Heart right ventricle (tissue), 16 donors: ENCODE data around the gene SLC22A3. TPM values are rescaled to one million over a fixed set of nuclear protein-coding genes. Genes with fewer than 3 reads are reported as not detected.

Source experiments
- ATAC-seq, 8 donors: fragments of 200-7000 bp; cut with Tn5 transposase; one replicate each; pipeline ENCODE4 v1.9.1; 2020; ENCODE audit warnings: mild to moderate bottlenecking in 8 of 8, moderate library complexity in 8 of 8, moderate number of reproducible peaks in 1 of 8
- DNase-seq, 2 donors: peaks; one replicate each; pipeline ENCODE4 v3.0.0-alpha.2; 2020
- H3K27ac ChIP-seq, 10 donors: fragments of 200-600 bp; sonication (generic) in 2 of 10; one replicate each; pipeline versions ENCODE4 v1.5.0 to v1.8.0; 2020 to 2022; ENCODE audit warnings: mild to moderate bottlenecking in 3 of 10
- H3K27me3 ChIP-seq, 7 donors: fragments of 200-600 bp; one replicate each; pipeline ENCODE4 v1.8.0; 2021 to 2022; ENCODE audit warnings: mild to moderate bottlenecking in 2 of 7
- H3K36me3 ChIP-seq, 9 donors: fragments of 200-600 bp; sonication (generic) in 1 of 9; one replicate each; pipeline versions ENCODE4 v1.5.0 to v1.8.0; 2020 to 2022; ENCODE audit warnings: mild to moderate bottlenecking in 2 of 9
- H3K4me1 ChIP-seq, 9 donors: fragments of 200-600 bp; sonication (generic) in 1 of 9; one replicate each; pipeline versions ENCODE4 v1.5.0 to v1.8.0; 2020 to 2022; ENCODE audit warnings: mild to moderate bottlenecking in 4 of 9
- H3K4me3 ChIP-seq, 10 donors: fragments of 200-600 bp; sonication (generic) in 2 of 10; one replicate each; pipeline versions ENCODE4 v1.5.0 to v1.8.0; 2020 to 2022; ENCODE audit warnings: mild to moderate bottlenecking in 7 of 10, moderate library complexity in 2 of 10
- H3K9me3 ChIP-seq, 11 donors: fragments of 200-600 bp in 10 of 11; sonication (generic) in 2 of 11; one replicate each; pipeline versions ENCODE4 v1.5.0 to v1.8.0; 2013 to 2022; ENCODE audit warnings: mild to moderate bottlenecking in 2 of 11, control low read depth in 1 of 11, moderate library complexity in 1 of 11
- CTCF ChIP-seq, 9 donors: fragments of 200-600 bp; sonication (generic) in 2 of 9; IDR thresholded peaks; one replicate each; pipeline versions ENCODE4 v1.5.0 to v1.8.0; 2021 to 2022; ENCODE audit warnings: antibody characterized with exemption in 9 of 9, mild to moderate bottlenecking in 5 of 9, moderate library complexity in 1 of 9
- WGBS, 2 donors: extraction: QIAGEN DNeasy Blood & Tissue Kit; methylation state at CpG; one replicate each; pipeline ENCODE4 v1.1.7; 2013; ENCODE audit warnings: inconsistent platforms in 1 of 2; 5-methylcytosine and 5-hydroxymethylcytosine counted together
- intact Hi-C, 10 donors: fragments of 100-400 bp; cut with DNase I; formaldehyde crosslinking; loops; one replicate each; pipeline versions ENCODE4 v1.11.1 to v1.14.2; 2022
- polyA plus RNA-seq, 2 donors: library from polyadenylated mRNA; stranded (reverse); fragments of 200-250 nt; gene quantifications; one replicate each; pipeline ENCODE4 v1.2.3, GENCODE V29; 2013
- total RNA-seq, 10 donors: library from RNA; stranded (reverse); fragmentation: NEBNext Ultra II Directional in 3 of 10; extraction: Animal tissue kit (Norgen Biotek cat#: 25700) in 3 of 10; gene quantifications; one replicate each; pipeline versions ENCODE4 v1.2.1 to v1.2.4, GENCODE V29; 2021 to 2023
- donor health status: Arrhythmogenic right ventricular cardiomyopathy.
- donor health status: ischemic (EF 13 %, LVEDD 7.1; RV severe dilation, severe dysfunction).
- donor health status: healthy with polysubstance abuse.
- donor health status: DM: no; HTN: yes; CAD: no.
- donor health status: DM: no; HTN: no; CAD: no.
- donor health status: ischemic (EF 25% LVEDD 6.9; RV normal size, moderate dysfunction).
- donor health status: ischemic (EF 25% LVEDD 5.7; RV mildly dilated, moderate dysfunction).
- donor health status: healthy.
- donor health status: DM: yes; HTN: yes; CAD: no.
- donor health status: Ischemic cardiomyopathy.
- donor health status: ischemic (EF 35%, LVEDD 5.7; RV mildly dilated, moderate dysfunction).
- donor health status: nonischemic (EF 11% LVEDD 7.7; RV severe dilation, severe dysfunction).
- donor health status: DM: yes; HTN: yes; CAD: no.
- donor health status: PGD.
- donor health status: ischemic (EF 29% LVEDD 5.4; RV normal size, mild dysfunction).
- donor health status: nonischemic (EF 23%, LVEDD 6.1; RV moderate dilation, normal function).

SLC22A3 gene
- total and polyA plus RNA-seq, 12 donors, result 0.26 to 2.0 (median 0.71) TPM

GRCh38 chr6:160344271-160344670 is 3.9 kb upstream of the SLC22A3 start:
- no peak for TF ChIP-seq CTCF (IDR thresholded peaks at IDR 0.05)
- intact Hi-C loops, result no loop called here
- ATAC-seq (no peak), DNase-seq (no peak)
- Histone ChIP-seq H3K36me3 (no peaks in the 10 kb centered on the region), H3K4me1 (peaks cover 0 to 11% (median 5%) of the 10 kb centered on the region in 9 donors), H3K9me3 (no peaks in the 10 kb centered on the region), H3K27me3 (peaks cover 0 to 32% (median 17%) of the 10 kb centered on the region in 7 donors), H3K4me3 (no peak overlapping the region), H3K27ac (no peak overlapping the region)
- 90 to 92% methylated on average over 3 of the region's 3 CpGs for WGBS, 2 donors

DNA sequence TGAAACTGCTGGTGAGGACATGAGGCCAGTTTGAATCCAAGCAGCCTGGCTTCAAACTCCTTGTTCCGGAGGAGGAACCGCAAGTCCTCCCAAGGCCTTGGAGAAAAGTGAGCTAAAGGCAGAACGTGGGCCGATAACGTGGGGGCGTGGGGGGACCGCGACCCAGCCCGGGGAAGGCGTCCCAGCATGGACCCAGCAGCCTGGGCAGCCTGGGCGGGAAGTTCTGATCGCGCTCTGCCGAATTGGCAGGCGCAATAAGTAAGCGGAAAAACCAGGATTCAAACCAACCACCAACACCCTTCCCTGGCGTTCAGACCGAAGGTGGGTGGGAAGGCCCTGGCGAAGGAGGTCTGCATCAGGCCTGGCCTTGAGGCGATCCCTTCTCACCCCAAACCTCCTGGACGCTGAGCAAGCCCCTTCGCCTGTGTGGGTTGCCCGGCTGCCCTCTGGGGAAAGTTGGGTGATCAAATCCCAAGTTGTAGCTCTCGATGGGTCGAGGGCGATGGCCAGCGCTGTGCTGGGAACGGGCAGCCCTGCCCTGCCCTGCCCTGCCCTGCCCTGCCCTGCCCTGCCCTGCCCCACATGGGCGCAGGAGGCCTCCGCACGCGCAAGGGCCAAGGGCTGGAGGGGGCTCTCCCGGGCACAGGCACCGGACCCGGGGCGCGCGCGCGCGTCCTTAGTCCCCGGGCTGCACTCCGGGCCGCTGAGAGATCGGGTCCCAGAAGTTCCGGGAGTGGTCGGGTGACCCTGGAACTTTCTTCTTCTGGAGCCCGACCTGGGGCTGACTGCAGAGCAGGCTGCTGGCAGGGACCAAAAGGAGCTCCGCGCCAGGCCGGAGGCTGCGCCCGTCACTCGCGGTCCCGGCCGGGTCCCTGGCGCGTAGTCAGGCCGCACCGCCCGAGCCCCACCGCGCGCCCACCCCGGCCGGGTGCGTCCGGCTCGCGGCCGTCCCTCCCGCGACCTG is 637 bp upstream of the SLC22A3 start:
- peaks cover 0 to 16% (median 7%) of the 10 kb centered on the region in 9 donors for H3K4me1 ChIP-seq
- no peaks in the 10 kb centered on the region for H3K36me3 ChIP-seq
- peak overlapping the region in 7 of 10 donors; percentile 32 to 60 (median 53) for H3K4me3 ChIP-seq
- intact Hi-C loops, result loop anchor here in 1 of 10 donors (5.0 kb wide), 1 partner anchor 420 kb away; no protein-coding TSS in a partner anchor
- no peaks in the 10 kb centered on the region for H3K9me3 ChIP-seq
- WGBS, 2 donors, result 36 to 41% methylated on average over 65 to 74 of the region's 74 CpGs
- TF ChIP-seq CTCF (IDR thresholded peaks at IDR 0.05), result no peak
- DNase-seq (no peak), ATAC-seq (peak in 7 of 8 donors; percentile 8 to 46 (median 20))
- peak overlapping the region in 1 of 10 donors; percentile 64 for H3K27ac ChIP-seq
- peaks cover 0 to 54% (median 45%) of the 10 kb centered on the region in 7 donors for H3K27me3 ChIP-seq

DNA sequence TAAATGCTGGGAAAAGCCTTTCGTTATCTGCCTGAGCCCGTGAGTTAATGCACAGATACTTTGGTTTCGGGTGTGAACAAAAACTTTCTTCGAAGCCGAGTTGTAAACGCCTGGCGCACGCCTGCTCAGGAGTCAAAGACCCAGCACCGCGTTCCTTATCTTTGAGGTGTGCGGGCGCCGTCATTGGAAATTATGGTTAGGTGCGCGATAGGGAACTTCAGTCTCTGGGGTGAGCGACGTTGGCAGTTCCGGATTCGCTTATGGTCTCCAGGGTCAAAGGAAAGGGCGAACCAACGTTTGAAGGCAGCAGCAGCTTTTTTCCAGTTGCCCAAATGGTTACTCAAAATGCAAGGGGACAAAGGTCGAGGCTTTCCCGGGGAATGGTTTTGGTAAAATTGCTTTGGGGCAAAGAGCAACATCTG is 853 bp downstream of the SLC22A3 start:
- peaks cover 0 to 16% (median 7%) of the 10 kb centered on the region in 9 donors for H3K4me1 ChIP-seq
- no peaks in the 10 kb centered on the region for H3K36me3 ChIP-seq
- WGBS, 2 donors, result 3 to 4% methylated on average over 23 of the region's 23 CpGs
- H3K27me3 ChIP-seq, result peaks cover 0 to 68% (median 48%) of the 10 kb centered on the region in 7 donors
- intact Hi-C loops, result loop anchor here in 1 of 10 donors (5.0 kb wide), 1 partner anchor 422 kb away; no protein-coding TSS in a partner anchor
- DNase-seq (no peak), ATAC-seq (no peak)
- TF ChIP-seq CTCF (IDR thresholded peaks at IDR 0.05), result no peak
- H3K4me3 ChIP-seq, result peak overlapping the region; percentile 32 to 60 (median 52)
- H3K27ac ChIP-seq, result peak overlapping the region in 3 of 10 donors; percentile 35 to 64 (median 62)
- H3K9me3 ChIP-seq, result no peaks in the 10 kb centered on the region

DNA sequence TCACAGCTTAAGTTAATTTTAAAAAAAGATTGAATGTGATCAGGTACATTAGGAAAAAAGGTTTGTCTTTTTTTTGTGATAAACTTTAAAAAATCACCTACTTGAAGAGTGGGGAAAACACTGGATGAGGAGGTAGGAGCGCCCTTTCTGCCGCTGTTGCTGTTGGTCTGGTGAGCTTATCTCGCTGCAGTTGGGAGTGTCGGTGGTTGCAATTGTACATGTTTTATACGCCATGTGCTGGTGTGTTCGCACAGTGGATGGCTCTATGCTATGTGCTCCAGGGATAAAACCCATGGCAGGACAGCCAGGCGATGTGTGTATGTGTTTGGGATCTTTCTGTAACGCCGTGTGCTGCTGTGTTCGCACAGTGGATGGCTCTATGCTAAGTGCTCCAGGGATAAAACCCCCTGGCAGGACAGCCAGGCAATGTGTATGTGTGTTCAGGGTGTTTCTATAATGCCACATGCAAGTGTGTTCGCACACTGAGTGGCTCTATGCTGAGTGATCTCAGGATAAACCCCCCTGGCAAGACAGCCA is 1.7 kb downstream of the SLC22A3 start:
- WGBS, 2 donors, result 80 to 81% methylated on average over 11 of the region's 11 CpGs
- Histone ChIP-seq H3K4me3 (peak overlapping the region in 4 of 10 donors; percentile 51 to 60 (median 55)), H3K9me3 (no peaks in the 10 kb centered on the region), H3K27ac (no peak overlapping the region), H3K27me3 (peaks cover 0 to 76% (median 49%) of the 10 kb centered on the region in 7 donors), H3K4me1 (peaks cover 0 to 16% (median 7%) of the 10 kb centered on the region in 9 donors), H3K36me3 (no peaks in the 10 kb centered on the region)
- TF ChIP-seq CTCF (IDR thresholded peaks at IDR 0.05), result no peak
- ATAC-seq (no peak), DNase-seq (no peak)
- intact Hi-C loops, result loop anchor here in 1 of 10 donors (5.0 kb wide), 1 partner anchor 423 kb away; no protein-coding TSS in a partner anchor
